A549 (cell line): Measurements from ENCODE around the gene FGF1.

Experiments used
- BHLHE40 ChIP-seq: IDR thresholded peaks from 2 replicates; pipeline ENCODE4 v1.6.1; 2012; ENCODE audit warnings: low read depth, low read length, inconsistent platforms
- CBX8 ChIP-seq: fragments of 200-600 bp; sonication (generic); IDR thresholded peaks from 2 replicates; pipeline ENCODE4 v1.6.1; 2016
- CHD4 ChIP-seq: fragments of 200-600 bp; sonication (generic); IDR thresholded peaks from 2 replicates; pipeline ENCODE4 v1.6.1; 2016; ENCODE audit warnings: antibody characterized with exemption, mild to moderate bottlenecking, borderline replicate concordance
- CTCF ChIP-seq: fragments of >200 bp; sonication (Bioruptor Twin); formaldehyde crosslinking; IDR thresholded peaks from 3 replicates; pipeline ENCODE4 v1.5.1; 2016
- FOXS1 ChIP-seq: fragments of 250-450 bp; sonication (Bioruptor Pico); IDR thresholded peaks from 2 replicates; pipeline ENCODE4 v1.5.0; 2020; ENCODE audit warnings: mild to moderate bottlenecking, moderate library complexity
- HDAC2 ChIP-seq: fragments of 200-600 bp; sonication (generic); IDR thresholded peaks from 2 replicates; pipeline ENCODE4 v1.6.1; 2016
- HMGXB4 ChIP-seq: fragments of 250-450 bp; sonication (Bioruptor Pico); IDR thresholded peaks from 2 replicates; pipeline ENCODE4 v1.5.0; 2021; ENCODE audit warnings: mild to moderate bottlenecking, moderate library complexity, borderline replicate concordance
- JUN ChIP-seq, 2 experiments: fragments of >200 bp; sonication (Bioruptor Twin); formaldehyde crosslinking; IDR thresholded peaks; 2 replicates in 1 of 2; 3 replicates in 1 of 2; pipeline ENCODE4 v1.6.1; 2016 to 2017
- KDM1A ChIP-seq: fragments of 200-600 bp; sonication (generic); IDR thresholded peaks from 2 replicates; pipeline ENCODE4 v1.6.1; 2016; ENCODE audit warnings: low read depth, mild to moderate bottlenecking
- POLR2A ChIP-seq: IDR thresholded peaks from 2 replicates; pipeline ENCODE4 v1.6.1; 2012; ENCODE audit warnings: mild to moderate bottlenecking, low read length
- RAD21 ChIP-seq, 2 experiments: fragments of >200 bp in 1 of 2; sonication (Bioruptor Twin) in 1 of 2; formaldehyde crosslinking in 1 of 2; IDR thresholded peaks in 1 of 2; conservative IDR thresholded peaks in 1 of 2; 2 replicates in 1 of 2; 3 replicates in 1 of 2; pipeline ENCODE4 v1.6.1; 2012 to 2018; ENCODE audit warnings: inconsistent platforms in 1 of 2
- TP53 ChIP-seq: fragments of 250-450 bp; sonication (Bioruptor Pico); IDR thresholded peaks from 2 replicates; pipeline ENCODE4 v1.5.0; 2021; ENCODE audit warnings: mild to moderate bottlenecking, moderate library complexity

GRCh38 chr5:142727735-142728047, 41.8 kb upstream of the FGF1 start:
- TF ChIP-seq FOXS1 (CRISPR knock-in tag) = no peak
- no peak for TF ChIP-seq RAD21 (conservative IDR thresholded peaks at IDR 0.05 in 1 of 2, IDR thresholded peaks at IDR 0.05 in 1 of 2)
- TF ChIP-seq POLR2A = no peak
- TF ChIP-seq TP53 (CRISPR knock-in tag) = no peak
- TF ChIP-seq BHLHE40 = no peak
- no peak for TF ChIP-seq CTCF
- no peak for TF ChIP-seq JUN (IDR thresholded peaks at IDR 0.05)
- no peak for TF ChIP-seq HMGXB4 (CRISPR knock-in tag)
- TF ChIP-seq KDM1A = no peak
- TF ChIP-seq CBX8 = no peak
- no peak for TF ChIP-seq HDAC2
- TF ChIP-seq CHD4 = no peak
